Chondrocyte (in vitro differentiated cells): ENCODE measurements around the gene APLNR. TPM values are rescaled to one million over a fixed set of nuclear protein-coding genes. Genes with fewer than 3 reads are reported as not detected.

Source experiments
- DNase-seq: peaks from one replicate; pipeline ENCODE4 v3.0.0; 2021; ENCODE audit warnings: mixed read lengths, low spot score
- H3K27ac Mint-ChIP-seq: one replicate; pipeline ENCODE4 v1.8.0; 2021; ENCODE audit warnings: mild to moderate bottlenecking, moderate library complexity, mixed read lengths; ENCODE audit not compliant: unreplicated experiment
- H3K27me3 Mint-ChIP-seq: 2 replicates; pipeline ENCODE4 v1.8.0; 2021; ENCODE audit warnings: low read depth, mixed read lengths
- H3K36me3 Mint-ChIP-seq: 2 replicates; pipeline ENCODE4 v1.8.0; 2021; ENCODE audit warnings: low read depth, mixed read lengths
- H3K4me1 Mint-ChIP-seq: 2 replicates; pipeline ENCODE4 v1.8.0; 2021; ENCODE audit warnings: low read depth, mild to moderate bottlenecking, mixed read lengths
- H3K4me3 Mint-ChIP-seq: one replicate; pipeline ENCODE4 v1.8.0; 2021; ENCODE audit warnings: mild to moderate bottlenecking, moderate library complexity, mixed read lengths; ENCODE audit not compliant: unreplicated experiment
- H3K9me3 Mint-ChIP-seq: 2 replicates; pipeline ENCODE4 v1.8.0; 2021; ENCODE audit warnings: low read depth, mixed read lengths
- CTCF ChIP-seq: fragments of 200-600 bp; sonication (generic); IDR thresholded peaks from 2 replicates; pipeline ENCODE4 v1.5.0; 2021; ENCODE audit warnings: antibody characterized with exemption, mild to moderate bottlenecking, moderate library complexity
- total RNA-seq: library from RNA; stranded (reverse); gene quantifications from 3 replicates; pipeline ENCODE4 v1.2.1, GENCODE V29; 2021

The APLNR gene
- total RNA-seq, 1 donor from 2014 or later = not detected

GRCh38 chr11:57251491-57252104 lies 14.5 kb upstream of the APLNR start:
- no peak for DNase-seq
- peaks cover 11% of the 10 kb centered on the region for H3K27me3 Mint-ChIP-seq
- H3K4me3 Mint-ChIP-seq = no peak overlapping the region
- peaks cover 35% of the 10 kb centered on the region for H3K4me1 Mint-ChIP-seq
- H3K36me3 Mint-ChIP-seq = peaks cover 3% of the 10 kb centered on the region
- no peak overlapping the region for H3K27ac Mint-ChIP-seq
- no peak for TF ChIP-seq CTCF
- peaks cover 9% of the 10 kb centered on the region for H3K9me3 Mint-ChIP-seq

- peaks cover 11% of the 10 kb centered on the region for H3K27me3 Mint-ChIP-seq
- peaks cover 34% of the 10 kb centered on the region for H3K4me1 Mint-ChIP-seq
- no peak overlapping the region for H3K4me3 Mint-ChIP-seq
- H3K36me3 Mint-ChIP-seq = peaks cover 2% of the 10 kb centered on the region
- H3K9me3 Mint-ChIP-seq = peaks cover 4% of the 10 kb centered on the region
- no peak for TF ChIP-seq CTCF
- no peak overlapping the region for H3K27ac Mint-ChIP-seq
- no peak for DNase-seq
Observed at GRCh38 chr11:57251037-57251436, 14.0 kb upstream of the APLNR start.

GRCh38 chr11:57249384-57250319 lies 12.6 kb upstream of the APLNR start:
- no peaks in the 10 kb centered on the region for H3K9me3 Mint-ChIP-seq
- peaks cover 14% of the 10 kb centered on the region for H3K27me3 Mint-ChIP-seq
- H3K4me1 Mint-ChIP-seq = peaks cover 20% of the 10 kb centered on the region
- peaks cover 1% of the 10 kb centered on the region for H3K36me3 Mint-ChIP-seq
- DNase-seq = no peak
- H3K4me3 Mint-ChIP-seq = no peak overlapping the region
- peak; percentile 86 for TF ChIP-seq CTCF
- H3K27ac Mint-ChIP-seq = peak overlapping the region; percentile 11

- Mint-ChIP-seq H3K9me3 (no peaks in the 10 kb centered on the region), H3K27me3 (peaks cover 15% of the 10 kb centered on the region), H3K4me3 (no peak overlapping the region), H3K4me1 (peaks cover 18% of the 10 kb centered on the region), H3K27ac (peak overlapping the region; percentile 11), H3K36me3 (peaks cover 1% of the 10 kb centered on the region)
- no peak for DNase-seq
- peak; percentile 60 for TF ChIP-seq CTCF
Observed at GRCh38 chr11:57248780-57249383, 11.8 kb upstream of the APLNR start.

- peaks cover 8% of the 10 kb centered on the region for H3K27me3 Mint-ChIP-seq
- no peak overlapping the region for H3K4me3 Mint-ChIP-seq
- no peak for TF ChIP-seq CTCF
- H3K9me3 Mint-ChIP-seq = no peaks in the 10 kb centered on the region
- H3K4me1 Mint-ChIP-seq = peaks cover 6% of the 10 kb centered on the region
- no peaks in the 10 kb centered on the region for H3K36me3 Mint-ChIP-seq
- no peak overlapping the region for H3K27ac Mint-ChIP-seq
- DNase-seq = no peak
Observed at GRCh38 chr11:57244911-57245310, 7.9 kb upstream of the APLNR start.
